ENCODE data around the gene CTRB1.

CTRB1 gene

DNA sequence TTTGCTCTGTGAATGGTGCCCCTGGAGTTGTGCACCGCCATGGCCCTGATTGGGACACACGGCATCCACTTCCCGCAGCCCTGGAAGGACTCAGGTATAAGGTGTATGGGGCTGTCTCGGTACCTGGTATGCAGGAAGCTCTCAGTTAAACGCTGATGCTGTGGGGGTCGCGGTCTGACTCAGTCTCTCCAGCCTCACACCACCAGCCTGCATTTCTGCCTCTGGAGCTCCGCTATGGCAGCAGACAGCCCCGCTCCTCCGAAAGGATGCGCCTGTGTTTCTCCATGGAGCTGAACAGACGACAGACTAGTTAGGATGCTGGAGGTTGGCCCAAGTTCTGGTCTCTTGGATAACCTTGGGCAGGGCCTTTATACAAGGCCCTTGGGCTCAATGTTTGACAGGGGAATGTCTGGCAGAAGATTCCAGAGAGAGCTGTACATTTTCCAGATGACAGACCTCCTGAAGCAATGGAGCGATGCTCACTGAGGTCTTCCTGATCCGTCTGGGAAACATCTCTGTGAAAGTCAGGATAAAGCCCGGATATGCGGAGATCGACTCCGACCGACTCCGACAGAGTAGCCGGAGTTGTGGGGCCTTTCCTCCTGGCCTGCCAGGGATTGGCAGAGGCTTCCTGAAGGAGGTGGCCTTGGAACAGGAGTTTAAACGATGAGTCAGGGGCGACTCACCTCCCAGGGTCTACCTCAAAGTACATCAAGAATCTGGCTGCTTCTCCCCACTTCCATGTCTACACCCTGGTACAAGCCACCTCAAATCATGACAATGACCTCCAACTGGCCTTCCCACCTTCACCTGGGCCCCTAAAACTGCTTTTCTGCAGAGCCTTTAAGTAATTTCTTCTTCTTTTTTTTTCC is 54.5 kb downstream of the CTRB1 start:
- DNase-seq, result no peak
